ENCODE data around the gene C19orf38. TPM values are rescaled to one million over a fixed set of nuclear protein-coding genes. Genes with fewer than 3 reads are reported as not detected.
"Not testable (repeated sequence)": the region's sequence is repeated elsewhere in the genome, so short reads cannot be mapped to it uniquely, and the experiment has no call there.

C19orf38 gene
- total and polyA plus RNA-seq, 2 donors (not counting 1 experiment from before 2014, with no cell fraction given), result 1.7 to 2.4 TPM

DNA sequence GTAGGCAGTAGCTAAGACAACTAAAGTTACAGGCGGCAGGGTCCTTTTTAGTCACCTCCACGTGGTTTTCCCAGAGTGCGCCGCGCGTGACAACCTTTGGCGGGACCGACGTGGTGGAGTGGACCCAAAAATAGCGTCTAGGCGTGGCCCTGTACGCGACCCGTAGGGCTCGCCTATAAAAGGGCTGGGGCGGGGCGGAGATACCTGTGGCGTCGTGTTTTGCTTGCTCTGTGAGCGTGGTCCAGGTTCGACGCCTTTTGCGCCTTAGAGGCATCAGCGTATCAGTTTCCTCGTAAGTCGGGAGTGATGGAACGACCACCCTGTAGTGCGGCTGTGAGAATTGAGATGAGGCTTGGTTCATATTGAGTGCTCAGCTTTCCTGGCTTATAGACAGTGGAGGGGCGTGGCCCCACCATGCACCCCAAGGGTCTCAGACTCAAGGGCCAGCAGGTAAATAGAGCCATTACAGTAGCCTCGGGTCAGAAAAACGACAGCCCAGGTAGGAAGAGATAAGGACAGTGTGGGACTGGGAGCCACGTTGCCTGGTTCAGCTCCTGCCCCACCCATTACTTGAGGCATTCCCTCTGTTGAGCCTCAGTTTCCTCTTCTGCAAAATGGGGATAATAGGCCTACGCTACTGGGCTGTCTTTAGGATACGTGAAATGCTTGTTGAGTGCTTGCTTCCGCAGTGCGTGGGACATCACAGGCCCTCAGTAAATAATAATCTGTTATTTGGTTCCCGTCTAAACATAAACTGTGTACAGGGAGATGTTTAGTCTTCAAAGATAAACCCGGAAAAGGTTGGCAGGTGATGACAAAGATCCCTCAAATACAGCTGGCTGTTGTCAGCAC is 11.5 kb upstream of the C19orf38 start:
- Mint-ChIP-seq H3K4me3 (peak overlapping the region; percentile 96), H3K27ac (peak overlapping the region; percentile 100), H3K9me3 (ENCODE audit: insufficient read depth) (peaks cover 6% of the 10 kb centered on the region), H3K4me1 (peaks cover 14% of the 10 kb centered on the region), H3K27me3 (no peaks in the 10 kb centered on the region)
- Histone ChIP-seq H4K20me1 (ENCODE audit: control insufficient read depth, insufficient read depth, low read length, poor library complexity, severe bottlenecking) (peaks cover 7% of the 10 kb centered on the region), H3K79me2 (ENCODE audit: control insufficient read depth, insufficient read depth, low read length) (no peaks in the 10 kb centered on the region), H3K27ac (ENCODE audit: low read length in 2 of 2) (peak overlapping the region; percentile 95 to 97), H3K4me2 (replicated peaks; ENCODE audit: low read depth, low read length, poor library complexity, severe bottlenecking) (peak overlapping the region; percentile 87), H3K36me3 (replicated peaks in 1 of 2; ENCODE audit: control extremely low read depth in 1 of 2, control insufficient read depth in 1 of 2, extremely low read depth in 1 of 2, insufficient read depth in 2 of 2, low read length in 1 of 2) (peaks cover 0 to 13% of the 10 kb centered on the region in 2 experiments), H2AFZ (ENCODE audit: insufficient read depth, low read depth, low read length, poor library complexity, severe bottlenecking) (peak overlapping the region; percentile 85), H3K4me3 (ENCODE audit: control extremely low read depth in 1 of 5, extremely low read depth in 1 of 5, insufficient read depth in 1 of 5, low read depth in 2 of 5, low read length in 4 of 5) (peak overlapping the region; percentile 64 to 97 (median 94)), H3K4me1 (ENCODE audit: control insufficient read depth in 2 of 2, insufficient read depth in 2 of 2, low read length in 2 of 2) (peaks cover 7 to 17% of the 10 kb centered on the region in 2 donors), H3K9ac (ENCODE audit: low read length) (peak overlapping the region; percentile 92), H3K27me3 (replicated peaks in 1 of 4; ENCODE audit: control extremely low read depth in 1 of 4, control insufficient read depth in 3 of 4, insufficient read depth in 4 of 4, low read length in 3 of 4) (no peaks in the 10 kb centered on the region), H3K9me3 (ENCODE audit: control extremely low read depth in 1 of 3, control insufficient read depth in 2 of 3, insufficient read depth in 1 of 3, low read length in 2 of 3) (peaks cover 1 to 31% (median 9%) of the 10 kb centered on the region in 3 donors)
- WGBS (ENCODE audit: insufficient coverage), result 30% methylated on average over 33 of the region's 38 CpGs
- POLR2A ChIA-PET, result interaction anchor here (0.5 to 2.0 kb wide), 13 partner anchors 23 to 1893 kb away, joined by 3 to 18 read pairs (median 8); partner anchors contain the start of genes CARM1, DNM2 and QTRT1
- CTCF ChIA-PET, result interaction anchor here (0.6 to 5.0 kb wide), 11 partner anchors 9 to 736 kb away, joined by 3 to 62 read pairs (median 4); partner anchors contain the start of genes CARM1, DNM2 and QTRT1
- TF ChIP-seq EZH2 (IDR thresholded peaks at IDR 0.05; ENCODE audit: borderline replicate concordance, insufficient read depth, low read depth, low read length, poor library complexity, severe bottlenecking), result no peak
- TF ChIP-seq, protein P1, sequence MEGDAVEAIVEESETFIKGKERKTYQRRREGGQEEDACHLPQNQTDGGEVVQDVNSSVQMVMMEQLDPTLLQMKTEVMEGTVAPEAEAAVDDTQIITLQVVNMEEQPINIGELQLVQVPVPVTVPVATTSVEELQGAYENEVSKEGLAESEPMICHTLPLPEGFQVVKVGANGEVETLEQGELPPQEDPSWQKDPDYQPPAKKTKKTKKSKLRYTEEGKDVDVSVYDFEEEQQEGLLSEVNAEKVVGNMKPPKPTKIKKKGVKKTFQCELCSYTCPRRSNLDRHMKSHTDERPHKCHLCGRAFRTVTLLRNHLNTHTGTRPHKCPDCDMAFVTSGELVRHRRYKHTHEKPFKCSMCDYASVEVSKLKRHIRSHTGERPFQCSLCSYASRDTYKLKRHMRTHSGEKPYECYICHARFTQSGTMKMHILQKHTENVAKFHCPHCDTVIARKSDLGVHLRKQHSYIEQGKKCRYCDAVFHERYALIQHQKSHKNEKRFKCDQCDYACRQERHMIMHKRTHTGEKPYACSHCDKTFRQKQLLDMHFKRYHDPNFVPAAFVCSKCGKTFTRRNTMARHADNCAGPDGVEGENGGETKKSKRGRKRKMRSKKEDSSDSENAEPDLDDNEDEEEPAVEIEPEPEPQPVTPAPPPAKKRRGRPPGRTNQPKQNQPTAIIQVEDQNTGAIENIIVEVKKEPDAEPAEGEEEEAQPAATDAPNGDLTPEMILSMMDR (IDR thresholded peaks at IDR 0.05), result no peak
- DNase-seq (no peak), ATAC-seq (ENCODE audit: low read depth) (peak; percentile 20)
- intact Hi-C loops (cut with micrococcal nuclease), result loop anchor here (1.0 to 5.0 kb wide), 6 partner anchors 28 to 1019 kb away; partner anchors contain the start of genes CARM1 and FBXL12

GRCh38 chr19:10837649-10838048 is 10.6 kb upstream of the C19orf38 start:
- intact Hi-C loops (cut with micrococcal nuclease), result loop anchor here (5.0 kb wide), 1 partner anchor 1020 kb away; the partner anchor contains the start of gene FBXL12
- H3K4me3 ChIP-seq (ENCODE audit: control extremely low read depth in 1 of 5, extremely low read depth in 1 of 5, insufficient read depth in 1 of 5, low read depth in 2 of 5, low read length in 4 of 5); POLR2A ChIA-PET: not testable (repeated sequence)

More at GRCh38 chr19:10837649-10838048, 10.6 kb upstream of the C19orf38 start:
- H3K27ac Mint-ChIP-seq; H3K4me3 Mint-ChIP-seq; H3K4me2 ChIP-seq (replicated peaks; ENCODE audit: low read depth, low read length, poor library complexity, severe bottlenecking); H3K27ac ChIP-seq (ENCODE audit: low read length in 2 of 2); H3K9ac ChIP-seq (ENCODE audit: low read length); H3K79me2 ChIP-seq (ENCODE audit: control insufficient read depth, insufficient read depth, low read length); H3K9me3 Mint-ChIP-seq (ENCODE audit: insufficient read depth); H3K27me3 ChIP-seq (replicated peaks in 1 of 4; ENCODE audit: control extremely low read depth in 1 of 4, control insufficient read depth in 3 of 4, insufficient read depth in 4 of 4, low read length in 3 of 4); H3K27me3 Mint-ChIP-seq; H2AFZ ChIP-seq (ENCODE audit: insufficient read depth, low read depth, low read length, poor library complexity, severe bottlenecking); H3K36me3 ChIP-seq (replicated peaks in 1 of 2; ENCODE audit: control extremely low read depth in 1 of 2, control insufficient read depth in 1 of 2, extremely low read depth in 1 of 2, insufficient read depth in 2 of 2, low read length in 1 of 2); H4K20me1 ChIP-seq (ENCODE audit: control insufficient read depth, insufficient read depth, low read length, poor library complexity, severe bottlenecking); ATAC-seq (ENCODE audit: low read depth): not testable (repeated sequence)
- CTCF ChIA-PET, result interaction anchor here (0.6 to 5.0 kb wide), 5 partner anchors 9 to 735 kb away, joined by 3 to 62 read pairs (median 5); partner anchors contain the start of gene DNM2
- 94% methylated on average over 6 of the region's 7 CpGs for WGBS (ENCODE audit: insufficient coverage)
- DNase-seq, result peak; percentile 8
- peaks cover 1 to 31% (median 9%) of the 10 kb centered on the region in 3 donors for H3K9me3 ChIP-seq (ENCODE audit: control extremely low read depth in 1 of 3, control insufficient read depth in 2 of 3, insufficient read depth in 1 of 3, low read length in 2 of 3)
- H3K4me1 Mint-ChIP-seq, result peaks cover 14% of the 10 kb centered on the region
- H3K4me1 ChIP-seq (ENCODE audit: control insufficient read depth in 2 of 2, insufficient read depth in 2 of 2, low read length in 2 of 2), result peaks cover 7 to 17% of the 10 kb centered on the region in 2 donors
